ENCODE data around the gene LAMTOR2. TPM values are rescaled to one million over a fixed set of nuclear protein-coding genes. Genes with fewer than 3 reads are reported as not detected.

Gene LAMTOR2
- total and polyA plus RNA-seq, 9 of the 15 experiments (the other 6 are each of a cell fraction or from before 2014, with no cell fraction given), result 39.0 to 161 (median 74.6) TPM

DNA sequence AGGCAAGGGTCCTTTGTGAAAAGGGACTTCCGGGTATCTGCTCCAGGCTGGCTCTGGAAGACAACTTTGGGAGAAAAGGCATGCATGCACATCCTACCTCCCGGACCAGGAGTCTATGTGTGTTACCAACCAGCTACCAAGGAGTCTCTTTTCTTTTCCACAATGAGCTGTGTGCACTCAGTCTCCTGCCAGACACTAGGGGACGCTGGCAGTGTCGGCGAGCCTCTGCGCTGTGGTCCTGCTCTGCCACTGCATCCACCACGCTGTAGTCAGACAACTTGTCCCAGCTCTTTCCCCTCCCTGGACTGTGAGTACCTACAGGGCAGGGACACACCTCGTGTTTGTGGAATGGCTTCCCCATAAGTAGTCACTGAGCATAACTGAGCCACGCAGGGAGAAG is 28.7 kb upstream of the LAMTOR2 start (continued):
- TF ChIP-seq, protein P1, sequence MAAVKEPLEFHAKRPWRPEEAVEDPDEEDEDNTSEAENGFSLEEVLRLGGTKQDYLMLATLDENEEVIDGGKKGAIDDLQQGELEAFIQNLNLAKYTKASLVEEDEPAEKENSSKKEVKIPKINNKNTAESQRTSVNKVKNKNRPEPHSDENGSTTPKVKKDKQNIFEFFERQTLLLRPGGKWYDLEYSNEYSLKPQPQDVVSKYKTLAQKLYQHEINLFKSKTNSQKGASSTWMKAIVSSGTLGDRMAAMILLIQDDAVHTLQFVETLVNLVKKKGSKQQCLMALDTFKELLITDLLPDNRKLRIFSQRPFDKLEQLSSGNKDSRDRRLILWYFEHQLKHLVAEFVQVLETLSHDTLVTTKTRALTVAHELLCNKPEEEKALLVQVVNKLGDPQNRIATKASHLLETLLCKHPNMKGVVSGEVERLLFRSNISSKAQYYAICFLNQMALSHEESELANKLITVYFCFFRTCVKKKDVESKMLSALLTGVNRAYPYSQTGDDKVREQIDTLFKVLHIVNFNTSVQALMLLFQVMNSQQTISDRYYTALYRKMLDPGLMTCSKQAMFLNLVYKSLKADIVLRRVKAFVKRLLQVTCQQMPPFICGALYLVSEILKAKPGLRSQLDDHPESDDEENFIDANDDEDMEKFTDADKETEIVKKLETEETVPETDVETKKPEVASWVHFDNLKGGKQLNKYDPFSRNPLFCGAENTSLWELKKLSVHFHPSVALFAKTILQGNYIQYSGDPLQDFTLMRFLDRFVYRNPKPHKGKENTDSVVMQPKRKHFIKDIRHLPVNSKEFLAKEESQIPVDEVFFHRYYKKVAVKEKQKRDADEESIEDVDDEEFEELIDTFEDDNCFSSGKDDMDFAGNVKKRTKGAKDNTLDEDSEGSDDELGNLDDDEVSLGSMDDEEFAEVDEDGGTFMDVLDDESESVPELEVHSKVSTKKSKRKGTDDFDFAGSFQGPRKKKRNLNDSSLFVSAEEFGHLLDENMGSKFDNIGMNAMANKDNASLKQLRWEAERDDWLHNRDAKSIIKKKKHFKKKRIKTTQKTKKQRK (IDR thresholded peaks at IDR 0.05; ENCODE audit: borderline replicate concordance, low read depth, low read length), result no peak
- no peak for TF ChIP-seq ESRRA (IDR thresholded peaks at IDR 0.05; ENCODE audit: borderline replicate concordance, low read depth)
- TF ChIP-seq, protein P2, sequence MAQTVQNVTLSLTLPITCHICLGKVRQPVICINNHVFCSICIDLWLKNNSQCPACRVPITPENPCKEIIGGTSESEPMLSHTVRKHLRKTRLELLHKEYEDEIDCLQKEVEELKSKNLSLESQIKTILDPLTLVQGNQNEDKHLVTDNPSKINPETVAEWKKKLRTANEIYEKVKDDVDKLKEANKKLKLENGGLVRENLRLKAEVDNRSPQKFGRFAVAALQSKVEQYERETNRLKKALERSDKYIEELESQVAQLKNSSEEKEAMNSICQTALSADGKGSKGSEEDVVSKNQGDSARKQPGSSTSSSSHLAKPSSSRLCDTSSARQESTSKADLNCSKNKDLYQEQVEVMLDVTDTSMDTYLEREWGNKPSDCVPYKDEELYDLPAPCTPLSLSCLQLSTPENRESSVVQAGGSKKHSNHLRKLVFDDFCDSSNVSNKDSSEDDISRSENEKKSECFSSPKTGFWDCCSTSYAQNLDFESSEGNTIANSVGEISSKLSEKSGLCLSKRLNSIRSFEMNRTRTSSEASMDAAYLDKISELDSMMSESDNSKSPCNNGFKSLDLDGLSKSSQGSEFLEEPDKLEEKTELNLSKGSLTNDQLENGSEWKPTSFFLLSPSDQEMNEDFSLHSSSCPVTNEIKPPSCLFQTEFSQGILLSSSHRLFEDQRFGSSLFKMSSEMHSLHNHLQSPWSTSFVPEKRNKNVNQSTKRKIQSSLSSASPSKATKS (CRISPR knock-in tag; IDR thresholded peaks at IDR 0.05), result no peak
- TF ChIP-seq, protein P3, sequence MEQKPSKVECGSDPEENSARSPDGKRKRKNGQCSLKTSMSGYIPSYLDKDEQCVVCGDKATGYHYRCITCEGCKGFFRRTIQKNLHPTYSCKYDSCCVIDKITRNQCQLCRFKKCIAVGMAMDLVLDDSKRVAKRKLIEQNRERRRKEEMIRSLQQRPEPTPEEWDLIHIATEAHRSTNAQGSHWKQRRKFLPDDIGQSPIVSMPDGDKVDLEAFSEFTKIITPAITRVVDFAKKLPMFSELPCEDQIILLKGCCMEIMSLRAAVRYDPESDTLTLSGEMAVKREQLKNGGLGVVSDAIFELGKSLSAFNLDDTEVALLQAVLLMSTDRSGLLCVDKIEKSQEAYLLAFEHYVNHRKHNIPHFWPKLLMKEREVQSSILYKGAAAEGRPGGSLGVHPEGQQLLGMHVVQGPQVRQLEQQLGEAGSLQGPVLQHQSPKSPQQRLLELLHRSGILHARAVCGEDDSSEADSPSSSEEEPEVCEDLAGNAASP (IDR thresholded peaks at IDR 0.05), result no peak
- TF ChIP-seq FIP1L1 (IDR thresholded peaks at IDR 0.05; ENCODE audit: low read depth, low read length, poor library complexity, severe bottlenecking), result no peak
- peak; percentile 62 for TF ChIP-seq SMC3 (conservative IDR thresholded peaks at IDR 0.05; ENCODE audit: insufficient read depth, low read depth, low read length)
- TF ChIP-seq, protein P4, sequence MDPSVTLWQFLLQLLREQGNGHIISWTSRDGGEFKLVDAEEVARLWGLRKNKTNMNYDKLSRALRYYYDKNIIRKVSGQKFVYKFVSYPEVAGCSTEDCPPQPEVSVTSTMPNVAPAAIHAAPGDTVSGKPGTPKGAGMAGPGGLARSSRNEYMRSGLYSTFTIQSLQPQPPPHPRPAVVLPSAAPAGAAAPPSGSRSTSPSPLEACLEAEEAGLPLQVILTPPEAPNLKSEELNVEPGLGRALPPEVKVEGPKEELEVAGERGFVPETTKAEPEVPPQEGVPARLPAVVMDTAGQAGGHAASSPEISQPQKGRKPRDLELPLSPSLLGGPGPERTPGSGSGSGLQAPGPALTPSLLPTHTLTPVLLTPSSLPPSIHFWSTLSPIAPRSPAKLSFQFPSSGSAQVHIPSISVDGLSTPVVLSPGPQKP (CRISPR knock-in tag; IDR thresholded peaks at IDR 0.05), result no peak
- no peak for TF ChIP-seq POLR2AphosphoS5 (IDR thresholded peaks at IDR 0.05; ENCODE audit: control insufficient read depth, insufficient read depth, low read depth, low read length)
- TF ChIP-seq MED1 (CRISPR knock-in tag; IDR thresholded peaks at IDR 0.05; ENCODE audit: borderline replicate concordance), result no peak
- TF ChIP-seq TCF7 (IDR thresholded peaks at IDR 0.05; ENCODE audit: borderline replicate concordance), result no peak
- TF ChIP-seq PTRF (tag; IDR thresholded peaks at IDR 0.05), result no peak
- no peak for TF ChIP-seq KAT7 (CRISPR knock-in tag; IDR thresholded peaks at IDR 0.05; ENCODE audit: borderline replicate concordance)
- TF ChIP-seq ZNF316 (IDR thresholded peaks at IDR 0.05), result no peak
- TF ChIP-seq LARP7 (IDR thresholded peaks at IDR 0.05), result no peak
- TF ChIP-seq, protein P5, sequence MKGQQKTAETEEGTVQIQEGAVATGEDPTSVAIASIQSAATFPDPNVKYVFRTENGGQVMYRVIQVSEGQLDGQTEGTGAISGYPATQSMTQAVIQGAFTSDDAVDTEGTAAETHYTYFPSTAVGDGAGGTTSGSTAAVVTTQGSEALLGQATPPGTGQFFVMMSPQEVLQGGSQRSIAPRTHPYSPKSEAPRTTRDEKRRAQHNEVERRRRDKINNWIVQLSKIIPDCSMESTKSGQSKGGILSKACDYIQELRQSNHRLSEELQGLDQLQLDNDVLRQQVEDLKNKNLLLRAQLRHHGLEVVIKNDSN (CRISPR knock-in tag; IDR thresholded peaks at IDR 0.05), result no peak
- TF ChIP-seq NFRKB (IDR thresholded peaks at IDR 0.05; ENCODE audit: low read depth), result no peak
- TF ChIP-seq, protein P6, sequence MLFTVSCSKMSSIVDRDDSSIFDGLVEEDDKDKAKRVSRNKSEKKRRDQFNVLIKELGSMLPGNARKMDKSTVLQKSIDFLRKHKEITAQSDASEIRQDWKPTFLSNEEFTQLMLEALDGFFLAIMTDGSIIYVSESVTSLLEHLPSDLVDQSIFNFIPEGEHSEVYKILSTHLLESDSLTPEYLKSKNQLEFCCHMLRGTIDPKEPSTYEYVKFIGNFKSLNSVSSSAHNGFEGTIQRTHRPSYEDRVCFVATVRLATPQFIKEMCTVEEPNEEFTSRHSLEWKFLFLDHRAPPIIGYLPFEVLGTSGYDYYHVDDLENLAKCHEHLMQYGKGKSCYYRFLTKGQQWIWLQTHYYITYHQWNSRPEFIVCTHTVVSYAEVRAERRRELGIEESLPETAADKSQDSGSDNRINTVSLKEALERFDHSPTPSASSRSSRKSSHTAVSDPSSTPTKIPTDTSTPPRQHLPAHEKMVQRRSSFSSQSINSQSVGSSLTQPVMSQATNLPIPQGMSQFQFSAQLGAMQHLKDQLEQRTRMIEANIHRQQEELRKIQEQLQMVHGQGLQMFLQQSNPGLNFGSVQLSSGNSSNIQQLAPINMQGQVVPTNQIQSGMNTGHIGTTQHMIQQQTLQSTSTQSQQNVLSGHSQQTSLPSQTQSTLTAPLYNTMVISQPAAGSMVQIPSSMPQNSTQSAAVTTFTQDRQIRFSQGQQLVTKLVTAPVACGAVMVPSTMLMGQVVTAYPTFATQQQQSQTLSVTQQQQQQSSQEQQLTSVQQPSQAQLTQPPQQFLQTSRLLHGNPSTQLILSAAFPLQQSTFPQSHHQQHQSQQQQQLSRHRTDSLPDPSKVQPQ (CRISPR knock-in tag; IDR thresholded peaks at IDR 0.05; ENCODE audit: borderline replicate concordance), result no peak
